Measurements from ENCODE around the gene PORCN. TPM values are rescaled to one million over a fixed set of nuclear protein-coding genes. Genes with fewer than 3 reads are reported as not detected.
"Not testable (repeated sequence)": the region's sequence is repeated elsewhere in the genome, so short reads cannot be mapped to it uniquely, and the experiment has no call there.

PORCN gene
- polyA plus RNA-seq, 1 donor, result 3.1 TPM

GRCh38 chrX:48541140-48541814 is 32.5 kb downstream of the PORCN start:
- no peak for DNase-seq

GRCh38 chrX:48548871-48549270 is 40.1 kb downstream of the PORCN start:
- DNase-seq, result no peak

- DNase-seq, result not testable (repeated sequence)
Measured at GRCh38 chrX:48555731-48556325, 47.0 kb downstream of the PORCN start.

- no peak for DNase-seq
Measured at GRCh38 chrX:48558271-48558670, 49.5 kb downstream of the PORCN start.

GRCh38 chrX:48559636-48560035 is 50.8 kb downstream of the PORCN start:
- no peak for DNase-seq

- no peak for DNase-seq
Measured at GRCh38 chrX:48560056-48560455, 51.3 kb downstream of the PORCN start.

- no peak for DNase-seq
Measured at GRCh38 chrX:48560681-48561080, 51.9 kb downstream of the PORCN start.

- no peak for DNase-seq
Measured at GRCh38 chrX:48569958-48570357, 61.2 kb downstream of the PORCN start.

Other genes with a start within 250 kb of the PORCN start
- gene SSX3, start 152.3 kb upstream of the PORCN start, polyA plus RNA-seq (ENCODE audit: insufficient read length), result not detected
- gene SSX4, start 125.5 kb upstream of the PORCN start, polyA plus RNA-seq (ENCODE audit: insufficient read length), result not detected
- gene SSX4B, start 97.0 kb upstream of the PORCN start, polyA plus RNA-seq (ENCODE audit: insufficient read length), result not detected
- gene SLC38A5, start 38.7 kb upstream of the PORCN start, polyA plus RNA-seq (ENCODE audit: insufficient read length), result 6.7 TPM
- gene FTSJ1, start 32.8 kb upstream of the PORCN start, polyA plus RNA-seq (ENCODE audit: insufficient read length), result 26.3 TPM
- gene EBP, start 12.8 kb downstream of the PORCN start, polyA plus RNA-seq (ENCODE audit: insufficient read length), result 20.0 TPM
- gene TBC1D25, start 30.7 kb downstream of the PORCN start, polyA plus RNA-seq (ENCODE audit: insufficient read length), result 8.1 TPM
- gene RBM3, start 65.5 kb downstream of the PORCN start, polyA plus RNA-seq (ENCODE audit: insufficient read length), result 300 TPM
- gene WDR13, start 88.5 kb downstream of the PORCN start, polyA plus RNA-seq (ENCODE audit: insufficient read length), result 108 TPM
- 4.2 TPM for gene WAS, start 174.8 kb downstream of the PORCN start, polyA plus RNA-seq (ENCODE audit: insufficient read length)
- 4.6 TPM for gene SUV39H1, start 187.7 kb downstream of the PORCN start, polyA plus RNA-seq (ENCODE audit: insufficient read length)

Data from hindlimb muscle (tissue), 1 donor.